Sigmoid colon (tissue), 7 donors: Measurements from ENCODE around the gene MYH11. TPM values are rescaled to one million over a fixed set of nuclear protein-coding genes. Genes with fewer than 3 reads are reported as not detected.
"Not testable (repeated sequence)": the region's sequence is repeated elsewhere in the genome, so short reads cannot be mapped to it uniquely, and the experiment has no call there.

Source experiments
- DNase-seq: peaks from one replicate; pipeline ENCODE4 v3.0.0-alpha.2; 2019
- H3K27ac ChIP-seq, 4 donors: fragments of 200-600 bp; sonication (generic); one replicate each; pipeline ENCODE4 v1.5.1; 2016 to 2019; ENCODE audit warnings: mild to moderate bottlenecking in 1 of 4
- H3K27me3 ChIP-seq, 3 donors: fragments of 200-600 bp; sonication (generic); one replicate each; pipeline ENCODE4 v1.5.1; 2019; ENCODE audit warnings: mild to moderate bottlenecking in 1 of 3
- H3K36me3 ChIP-seq, 4 donors: fragments of 200-600 bp; sonication (generic); one replicate each; pipeline ENCODE4 v1.5.1; 2016 to 2019
- H3K4me1 ChIP-seq, 4 donors: fragments of 200-600 bp; sonication (generic); one replicate each; pipeline ENCODE4 v1.5.1; 2017 to 2019
- H3K4me3 ChIP-seq, 4 donors: fragments of 200-600 bp; sonication (generic); one replicate each; pipeline ENCODE4 v1.5.1; 2017 to 2019; ENCODE audit warnings: mild to moderate bottlenecking in 2 of 4, moderate library complexity in 1 of 4
- H3K9me3 ChIP-seq, 4 donors: fragments of 200-600 bp in 3 of 4; sonication (generic) in 3 of 4; one replicate each; pipeline versions ENCODE4 v1.5.1 to v1.6.1; 2013 to 2019
- EP300 ChIP-seq, 4 donors: sonication (generic); formaldehyde crosslinking; IDR thresholded peaks; one replicate each; pipeline ENCODE4 v1.6.1; 2017; ENCODE audit warnings: antibody characterized with exemption in 4 of 4
- POLR2A ChIP-seq, 2 donors: fragments of 450-650 bp; IDR thresholded peaks; one replicate each; pipeline ENCODE4 v1.6.1; 2016; ENCODE audit warnings: antibody characterized with exemption in 2 of 2, mild to moderate bottlenecking in 2 of 2, moderate library complexity in 2 of 2
- POLR2AphosphoS5 ChIP-seq, 4 donors: sonication (generic); formaldehyde crosslinking; IDR thresholded peaks; one replicate each; pipeline ENCODE4 v1.6.1; 2017; ENCODE audit warnings: antibody characterized with exemption in 4 of 4
- WGBS, 2 donors: extraction: QIAGEN DNeasy Blood & Tissue Kit; methylation state at CpG; one replicate each; pipeline ENCODE4 v1.1.7; 2013; 5-methylcytosine and 5-hydroxymethylcytosine counted together
- intact Hi-C: fragments of 100-400 bp; cut with DNase I; formaldehyde crosslinking; loops from one replicate; pipeline ENCODE4 v1.15.1; 2023
- polyA plus RNA-seq, 3 donors: library from polyadenylated mRNA; stranded (reverse); fragments of 200-250 nt; gene quantifications; one replicate each; pipeline ENCODE4 v1.2.3, GENCODE V29; 2013
- total RNA-seq, 4 donors: library from RNA; depleted of rRNA; stranded (reverse); fragments of >200 nt; gene quantifications; one replicate each; pipeline ENCODE4 v1.1.0, GENCODE V29; 2016
- TF ChIP-seq, protein P1 (sequence below), 4 experiments: fragments of 450-650 bp in 3 of 4; fragments of 200-600 bp in 1 of 4; IDR thresholded peaks; one replicate each; pipeline ENCODE4 v1.5.1; 2016 to 2019; ENCODE audit warnings: antibody characterized with exemption in 4 of 4, mild to moderate bottlenecking in 3 of 4, moderate library complexity in 2 of 4
- donor health status: healthy with polysubstance abuse.
- donor health status: Bipolar disorder and iron deficiency.
- donor health status: healthy.

MYH11 gene
- total and polyA plus RNA-seq, 7 donors = 5.1 to 11,818 (median 4,282) TPM

DNA sequence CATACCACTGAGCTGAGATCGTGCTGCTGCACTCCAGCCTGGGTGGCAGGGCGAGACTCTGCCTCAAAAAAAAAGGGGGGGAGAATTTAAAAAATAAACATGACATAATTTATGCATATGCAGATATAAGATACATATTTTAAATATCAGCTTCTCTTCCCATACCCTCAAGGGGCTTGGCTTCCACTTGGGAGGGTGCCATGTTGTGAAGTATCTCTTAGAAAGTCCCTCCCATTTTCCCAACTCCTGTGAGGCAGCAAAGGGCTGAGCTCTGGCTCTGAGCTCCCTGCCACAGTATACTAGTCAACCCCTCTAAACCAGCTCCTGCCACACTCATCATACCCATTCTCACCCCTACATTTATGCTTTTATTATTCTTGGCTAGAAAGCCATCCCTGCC is 39.4 kb downstream of the MYH11 start:
- peaks cover 0 to 94% (median 81%) of the 10 kb centered on the region in 4 donors for H3K4me1 ChIP-seq
- H3K27me3 ChIP-seq = no peaks in the 10 kb centered on the region
- H3K36me3 ChIP-seq = peaks cover 11 to 96% (median 37%) of the 10 kb centered on the region in 4 donors
- H3K4me3 ChIP-seq = no peak overlapping the region
- intact Hi-C loops = no loop called here
- peak; percentile 69 for DNase-seq
- 70 to 75% methylated on average over 2 of the region's 2 CpGs for WGBS, 2 donors
- H3K9me3 ChIP-seq = peaks cover 0 to 2% (median 0%) of the 10 kb centered on the region in 4 donors
- peak overlapping the region; percentile 85 to 98 (median 96) for H3K27ac ChIP-seq
- TF ChIP-seq, protein P1, sequence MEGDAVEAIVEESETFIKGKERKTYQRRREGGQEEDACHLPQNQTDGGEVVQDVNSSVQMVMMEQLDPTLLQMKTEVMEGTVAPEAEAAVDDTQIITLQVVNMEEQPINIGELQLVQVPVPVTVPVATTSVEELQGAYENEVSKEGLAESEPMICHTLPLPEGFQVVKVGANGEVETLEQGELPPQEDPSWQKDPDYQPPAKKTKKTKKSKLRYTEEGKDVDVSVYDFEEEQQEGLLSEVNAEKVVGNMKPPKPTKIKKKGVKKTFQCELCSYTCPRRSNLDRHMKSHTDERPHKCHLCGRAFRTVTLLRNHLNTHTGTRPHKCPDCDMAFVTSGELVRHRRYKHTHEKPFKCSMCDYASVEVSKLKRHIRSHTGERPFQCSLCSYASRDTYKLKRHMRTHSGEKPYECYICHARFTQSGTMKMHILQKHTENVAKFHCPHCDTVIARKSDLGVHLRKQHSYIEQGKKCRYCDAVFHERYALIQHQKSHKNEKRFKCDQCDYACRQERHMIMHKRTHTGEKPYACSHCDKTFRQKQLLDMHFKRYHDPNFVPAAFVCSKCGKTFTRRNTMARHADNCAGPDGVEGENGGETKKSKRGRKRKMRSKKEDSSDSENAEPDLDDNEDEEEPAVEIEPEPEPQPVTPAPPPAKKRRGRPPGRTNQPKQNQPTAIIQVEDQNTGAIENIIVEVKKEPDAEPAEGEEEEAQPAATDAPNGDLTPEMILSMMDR (IDR thresholded peaks at IDR 0.05) = no peak
- peak in 1 of 4 donors; percentile 1 for TF ChIP-seq POLR2AphosphoS5 (IDR thresholded peaks at IDR 0.05)

GRCh38 chr16:15816228-15816627 is 40.6 kb downstream of the MYH11 start:
- H3K4me1 ChIP-seq = peaks cover 0 to 96% (median 82%) of the 10 kb centered on the region in 4 donors
- no peak for TF ChIP-seq EP300 (IDR thresholded peaks at IDR 0.05)
- no peak for TF ChIP-seq POLR2AphosphoS5 (IDR thresholded peaks at IDR 0.05)
- TF ChIP-seq, protein P1 (IDR thresholded peaks at IDR 0.05) = no peak
- TF ChIP-seq POLR2A (IDR thresholded peaks at IDR 0.05) = no peak
- peak overlapping the region; percentile 85 to 98 (median 96) for H3K27ac ChIP-seq
- no peaks in the 10 kb centered on the region for H3K27me3 ChIP-seq
- intact Hi-C loops = no loop called here
- H3K36me3 ChIP-seq = peaks cover 6 to 95% (median 33%) of the 10 kb centered on the region in 4 donors
- peaks cover 0 to 2% (median 0%) of the 10 kb centered on the region in 4 donors for H3K9me3 ChIP-seq
- no peak for DNase-seq
- H3K4me3 ChIP-seq = peak overlapping the region in 1 of 4 donors; percentile 1

DNA sequence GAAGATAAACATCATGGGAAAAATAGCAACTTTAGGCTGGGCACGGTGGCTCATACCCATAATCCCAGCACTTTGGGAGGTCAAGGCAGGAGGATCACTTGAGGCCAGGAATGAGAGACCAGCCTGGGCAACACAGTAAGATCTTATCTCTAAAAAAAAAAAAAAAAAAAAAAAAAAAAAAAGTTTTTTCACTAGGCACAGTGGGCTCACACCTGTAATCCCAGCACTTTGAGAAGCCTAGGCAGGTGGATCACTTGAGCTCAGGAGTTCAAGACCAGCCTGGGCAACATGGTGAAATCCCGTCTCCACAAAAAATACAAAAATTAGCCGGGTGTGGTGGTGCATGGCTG is 44.5 kb downstream of the MYH11 start:
- H3K4me1 ChIP-seq = peaks cover 0 to 96% (median 83%) of the 10 kb centered on the region in 4 donors
- H3K9me3 ChIP-seq, DNase-seq, H3K4me3 ChIP-seq, H3K27me3 ChIP-seq, intact Hi-C loops: not testable (repeated sequence)
- WGBS, 2 donors = 59 to 75% methylated on average over 3 of the region's 3 CpGs
- peaks cover 0 to 92% (median 9%) of the 10 kb centered on the region in 4 donors for H3K36me3 ChIP-seq
- H3K27ac ChIP-seq = peak overlapping the region; percentile 79 to 98 (median 90)

- H3K4me1 ChIP-seq = peaks cover 0 to 96% (median 82%) of the 10 kb centered on the region in 4 donors
- TF ChIP-seq EP300 (IDR thresholded peaks at IDR 0.05) (peak in 3 of 4 donors; percentile 36 to 78 (median 61)), POLR2AphosphoS5 (IDR thresholded peaks at IDR 0.05) (peak; percentile 34 to 48 (median 38)), POLR2A (IDR thresholded peaks at IDR 0.05) (no peak)
- TF ChIP-seq, protein P1 (IDR thresholded peaks at IDR 0.05) = no peak
- intact Hi-C loops = no loop called here
- peak overlapping the region in 2 of 4 donors; percentile 22 to 31 for H3K4me3 ChIP-seq
- peak; percentile 72 for DNase-seq
- peaks cover 0 to 92% (median 9%) of the 10 kb centered on the region in 4 donors for H3K36me3 ChIP-seq
- peaks cover 0 to 2% (median 0%) of the 10 kb centered on the region in 4 donors for H3K9me3 ChIP-seq
- no peaks in the 10 kb centered on the region for H3K27me3 ChIP-seq
- 27 to 52% methylated on average over 13 of the region's 13 CpGs for WGBS, 2 donors
- peak overlapping the region; percentile 79 to 98 (median 90) for H3K27ac ChIP-seq
Measured at GRCh38 chr16:15811481-15812400, 45.1 kb downstream of the MYH11 start.

GRCh38 chr16:15810949-15811348 is 45.9 kb downstream of the MYH11 start:
- peak in 2 of 4 donors; percentile 0 to 2 for TF ChIP-seq POLR2AphosphoS5 (IDR thresholded peaks at IDR 0.05)
- TF ChIP-seq, protein P1 (IDR thresholded peaks at IDR 0.05) = no peak
- Histone ChIP-seq H3K4me1 (peaks cover 0 to 97% (median 86%) of the 10 kb centered on the region in 4 donors), H3K27ac (peak overlapping the region; percentile 79 to 98 (median 90)), H3K4me3 (peak overlapping the region in 2 of 4 donors; percentile 22 to 31), H3K27me3 (no peaks in the 10 kb centered on the region), H3K9me3 (peaks cover 0 to 2% (median 0%) of the 10 kb centered on the region in 4 donors), H3K36me3 (peaks cover 0 to 85% (median 9%) of the 10 kb centered on the region in 4 donors)
- 85 to 92% methylated on average over 3 of the region's 3 CpGs for WGBS, 2 donors
- DNase-seq = peak; percentile 33
- intact Hi-C loops = no loop called here
